ENCODE data around the gene CFAP74.

DNA sequence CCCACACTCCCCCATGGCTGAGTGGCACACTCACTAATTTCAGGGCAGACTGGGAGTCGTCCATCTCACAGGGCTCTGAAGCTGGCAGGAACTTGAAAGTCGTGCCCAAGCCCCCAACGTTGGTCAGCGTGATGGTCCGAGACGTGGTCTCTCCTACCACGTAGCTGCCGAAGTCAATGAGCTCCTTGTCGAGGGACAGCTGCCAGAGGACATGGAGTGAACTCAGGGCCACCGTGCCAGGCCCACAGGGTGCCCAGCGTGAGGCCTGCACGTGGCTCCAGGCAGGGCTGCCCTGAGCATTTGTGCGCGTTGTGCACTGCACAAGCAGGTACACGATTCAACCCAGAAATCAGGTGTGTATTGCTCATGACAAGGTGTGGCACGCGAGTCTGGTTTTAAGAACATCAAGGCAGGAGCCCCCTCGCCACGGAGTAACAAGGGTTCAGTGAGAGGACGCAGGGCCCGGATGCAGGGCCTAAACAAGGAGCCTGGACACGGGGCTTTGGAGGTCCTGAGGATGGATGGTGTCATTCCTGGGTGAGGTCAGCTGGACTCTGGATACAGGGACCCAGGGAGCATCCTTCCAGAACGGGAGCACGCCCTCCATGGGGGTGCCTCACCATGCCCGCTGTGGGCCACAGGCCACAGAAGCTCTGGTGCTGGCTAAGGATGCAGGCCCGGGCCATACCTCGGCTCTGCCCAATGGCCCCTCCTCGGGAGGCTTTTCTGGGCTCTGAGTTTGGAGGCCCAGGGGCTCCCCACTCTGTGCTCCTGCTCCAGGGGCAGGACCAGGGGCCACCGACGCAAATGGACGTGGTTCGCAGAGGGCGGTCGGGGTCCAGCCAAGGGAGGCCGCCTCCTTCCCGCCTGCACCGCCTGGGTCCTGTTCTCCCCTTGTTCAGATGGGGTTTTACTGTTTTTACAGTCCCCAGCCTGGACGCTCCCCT, 46.7 kb downstream of the CFAP74 start:
- TF ChIP-seq, protein P1, sequence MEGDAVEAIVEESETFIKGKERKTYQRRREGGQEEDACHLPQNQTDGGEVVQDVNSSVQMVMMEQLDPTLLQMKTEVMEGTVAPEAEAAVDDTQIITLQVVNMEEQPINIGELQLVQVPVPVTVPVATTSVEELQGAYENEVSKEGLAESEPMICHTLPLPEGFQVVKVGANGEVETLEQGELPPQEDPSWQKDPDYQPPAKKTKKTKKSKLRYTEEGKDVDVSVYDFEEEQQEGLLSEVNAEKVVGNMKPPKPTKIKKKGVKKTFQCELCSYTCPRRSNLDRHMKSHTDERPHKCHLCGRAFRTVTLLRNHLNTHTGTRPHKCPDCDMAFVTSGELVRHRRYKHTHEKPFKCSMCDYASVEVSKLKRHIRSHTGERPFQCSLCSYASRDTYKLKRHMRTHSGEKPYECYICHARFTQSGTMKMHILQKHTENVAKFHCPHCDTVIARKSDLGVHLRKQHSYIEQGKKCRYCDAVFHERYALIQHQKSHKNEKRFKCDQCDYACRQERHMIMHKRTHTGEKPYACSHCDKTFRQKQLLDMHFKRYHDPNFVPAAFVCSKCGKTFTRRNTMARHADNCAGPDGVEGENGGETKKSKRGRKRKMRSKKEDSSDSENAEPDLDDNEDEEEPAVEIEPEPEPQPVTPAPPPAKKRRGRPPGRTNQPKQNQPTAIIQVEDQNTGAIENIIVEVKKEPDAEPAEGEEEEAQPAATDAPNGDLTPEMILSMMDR (IDR thresholded peaks at IDR 0.05), result no peak
- TF ChIP-seq POLR2A (IDR thresholded peaks at IDR 0.05), result no peak
